ENCODE data around the gene DNAI4. TPM values are rescaled to one million over a fixed set of nuclear protein-coding genes. Genes with fewer than 3 reads are reported as not detected.

DNAI4 gene
- total RNA-seq, 1 experiment from 2014 or later: 3.9 TPM

GRCh38 chr1:66769512-66770229 lies 155.0 kb downstream of the DNAI4 start (continued):
- TF ChIP-seq, protein P1, sequence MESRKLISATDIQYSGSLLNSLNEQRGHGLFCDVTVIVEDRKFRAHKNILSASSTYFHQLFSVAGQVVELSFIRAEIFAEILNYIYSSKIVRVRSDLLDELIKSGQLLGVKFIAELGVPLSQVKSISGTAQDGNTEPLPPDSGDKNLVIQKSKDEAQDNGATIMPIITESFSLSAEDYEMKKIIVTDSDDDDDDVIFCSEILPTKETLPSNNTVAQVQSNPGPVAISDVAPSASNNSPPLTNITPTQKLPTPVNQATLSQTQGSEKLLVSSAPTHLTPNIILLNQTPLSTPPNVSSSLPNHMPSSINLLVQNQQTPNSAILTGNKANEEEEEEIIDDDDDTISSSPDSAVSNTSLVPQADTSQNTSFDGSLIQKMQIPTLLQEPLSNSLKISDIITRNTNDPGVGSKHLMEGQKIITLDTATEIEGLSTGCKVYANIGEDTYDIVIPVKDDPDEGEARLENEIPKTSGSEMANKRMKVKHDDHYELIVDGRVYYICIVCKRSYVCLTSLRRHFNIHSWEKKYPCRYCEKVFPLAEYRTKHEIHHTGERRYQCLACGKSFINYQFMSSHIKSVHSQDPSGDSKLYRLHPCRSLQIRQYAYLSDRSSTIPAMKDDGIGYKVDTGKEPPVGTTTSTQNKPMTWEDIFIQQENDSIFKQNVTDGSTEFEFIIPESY (IDR thresholded peaks at IDR 0.05; ENCODE audit: extremely low read depth, insufficient replicate concordance, low read length): no peak
- TF ChIP-seq POLR2A (IDR thresholded peaks at IDR 0.05; ENCODE audit: borderline replicate concordance, extremely low read depth, insufficient read depth, insufficient read length) (no peak), CEBPB (IDR thresholded peaks at IDR 0.05; ENCODE audit: low read depth) (no peak), RAD21 (IDR thresholded peaks at IDR 0.05; ENCODE audit: low read depth) (no peak), CBX3 (IDR thresholded peaks at IDR 0.05; ENCODE audit: low read depth) (no peak), EZH2 (IDR thresholded peaks at IDR 0.05) (no peak), FOSL1 (IDR thresholded peaks at IDR 0.05; ENCODE audit: low read depth) (no peak), JUND (IDR thresholded peaks at IDR 0.05) (no peak), TCF7L2 (IDR thresholded peaks at IDR 0.05; ENCODE audit: borderline replicate concordance, extremely low read depth, insufficient read depth, insufficient read length) (no peak)

DNA sequence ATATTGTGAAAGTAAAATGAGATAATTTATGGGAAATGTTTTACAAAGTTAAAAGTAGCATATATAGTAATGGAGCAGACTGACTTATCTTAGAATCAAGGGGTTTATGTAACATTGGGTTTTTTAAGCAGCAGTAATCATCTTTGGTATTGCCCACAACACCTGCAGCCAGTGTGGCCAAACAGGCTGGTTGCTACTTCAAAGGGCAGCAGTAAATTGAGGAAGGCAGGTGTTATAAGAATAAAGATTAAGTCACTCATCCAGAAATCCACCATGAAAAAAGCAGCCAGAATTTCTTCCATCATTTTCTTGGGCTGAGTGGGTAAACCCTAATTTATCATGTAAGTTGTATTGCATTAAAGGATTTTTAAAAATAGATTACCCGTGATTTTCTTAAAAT lies 155.7 kb downstream of the DNAI4 start:
- H2AFZ ChIP-seq (ENCODE audit: low read depth, low read length, poor library complexity, severe bottlenecking): no peak overlapping the region
- CTCF ChIA-PET: no interaction called here
- RAD21 ChIA-PET (ENCODE audit: low non-redundant PET in 1 of 2, low total read pairs in 2 of 2, uncharacterized antibody in 2 of 2, unreplicated experiment in 2 of 2): no interaction called here
- H3K4me3 ChIP-seq (replicated peaks in 1 of 2; ENCODE audit: low read depth in 1 of 2, low read length in 2 of 2): no peak overlapping the region
- H3K79me2 ChIP-seq (ENCODE audit: insufficient read depth, low read length): no peaks in the 10 kb centered on the region
- DNase-seq (ENCODE audit: low read depth, low spot score): no peak
- H3K4me1 ChIP-seq (ENCODE audit: control insufficient read depth in 1 of 2, insufficient read depth in 2 of 2, low read length in 2 of 2): 0 out of 4 replicates have a peak, but pooled peaks cover 0 to 2% of the 10 kb centered on the region in 2 experiments
- H3K9me3 ChIP-seq (ENCODE audit: control insufficient read depth in 1 of 2, insufficient read depth in 1 of 2, low read depth in 1 of 2, low read length in 2 of 2): no peaks in the 10 kb centered on the region
- ATAC-seq: no peak
- no peak overlapping the region for H3K27ac ChIP-seq (ENCODE audit: low read depth, low read length)
- no peaks in the 10 kb centered on the region for H4K20me1 ChIP-seq (ENCODE audit: insufficient read depth)
- no peaks in the 10 kb centered on the region for H3K9me2 ChIP-seq (ENCODE audit: insufficient read depth)
- H3K27me3 ChIP-seq (ENCODE audit: insufficient read depth, low read length): no peaks in the 10 kb centered on the region
- H3K36me3 ChIP-seq (ENCODE audit: control insufficient read depth in 1 of 2, insufficient read depth in 2 of 2, low read length in 2 of 2): no peaks in the 10 kb centered on the region
- POLR2A ChIA-PET: no interaction called here
- intact Hi-C loops (cut with micrococcal nuclease): no loop called here
- no TSS peak for BruUV-seq (replicated peaks)
- no peak overlapping the region for H3K4me2 ChIP-seq (ENCODE audit: low read length)
- H3K9ac ChIP-seq (ENCODE audit: low read length): no peak overlapping the region
- TF ChIP-seq, protein P2, sequence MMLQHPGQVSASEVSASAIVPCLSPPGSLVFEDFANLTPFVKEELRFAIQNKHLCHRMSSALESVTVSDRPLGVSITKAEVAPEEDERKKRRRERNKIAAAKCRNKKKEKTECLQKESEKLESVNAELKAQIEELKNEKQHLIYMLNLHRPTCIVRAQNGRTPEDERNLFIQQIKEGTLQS (IDR thresholded peaks at IDR 0.05): no peak
- TF ChIP-seq ZNF274 (IDR thresholded peaks at IDR 0.05; ENCODE audit: low read depth, low read length) (no peak), SP1 (IDR thresholded peaks at IDR 0.05; ENCODE audit: low read depth) (no peak), RAD21 (IDR thresholded peaks at IDR 0.05; ENCODE audit: low read depth) (no peak), CEBPB (IDR thresholded peaks at IDR 0.05; ENCODE audit: low read depth) (no peak), TCF7L2 (IDR thresholded peaks at IDR 0.05; ENCODE audit: borderline replicate concordance, extremely low read depth, insufficient read depth, insufficient read length) (no peak), CTCF (IDR thresholded peaks at IDR 0.05 in 2 of 3, conservative IDR thresholded peaks at IDR 0.05 in 1 of 3; ENCODE audit: borderline replicate concordance in 1 of 3, insufficient read depth in 1 of 3, low read depth in 2 of 3, low read length in 2 of 3) (no peak), EZH2 (IDR thresholded peaks at IDR 0.05) (no peak), REST (IDR thresholded peaks at IDR 0.05; ENCODE audit: low read depth) (no peak), POLR2AphosphoS5 (IDR thresholded peaks at IDR 0.05; ENCODE audit: low read depth, low read length) (no peak), FOSL1 (IDR thresholded peaks at IDR 0.05; ENCODE audit: low read depth) (no peak), SRF (IDR thresholded peaks at IDR 0.05; ENCODE audit: low read depth) (no peak)
- TF ChIP-seq, protein P3, sequence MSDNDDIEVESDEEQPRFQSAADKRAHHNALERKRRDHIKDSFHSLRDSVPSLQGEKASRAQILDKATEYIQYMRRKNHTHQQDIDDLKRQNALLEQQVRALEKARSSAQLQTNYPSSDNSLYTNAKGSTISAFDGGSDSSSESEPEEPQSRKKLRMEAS (IDR thresholded peaks at IDR 0.05): no peak
